ENCODE measurements around the gene GSE1. TPM values are rescaled to one million over a fixed set of nuclear protein-coding genes. Genes with fewer than 3 reads are reported as not detected.
A peak's percentile ranks its signal among the peaks of the same experiment; 100 is the strongest.

Gene GSE1
- total and polyA plus RNA-seq, 2 donors from 2014 or later = 9.5 to 92.8 TPM

- no peak for FAIRE-seq
- intact Hi-C loops (cut with DNase I) = no loop called here
- Histone ChIP-seq H3K36me3 (ENCODE audit: control insufficient read depth in 2 of 3, insufficient read depth in 3 of 3, low read length in 3 of 3) (peaks cover 0 to 6% (median 0%) of the 10 kb centered on the region in 3 donors), H3K27me3 (ENCODE audit: control insufficient read depth, insufficient read depth, low read length) (no peaks in the 10 kb centered on the region), H3K4me3 (ENCODE audit: low read length in 3 of 3) (no peak overlapping the region), H3K27ac (ENCODE audit: low read depth in 2 of 2, low read length in 2 of 2) (no peak overlapping the region), H3K4me1 (ENCODE audit: control insufficient read depth in 2 of 3, insufficient read depth in 2 of 3, low read depth in 1 of 3, low read length in 3 of 3) (peaks cover 0 to 18% (median 3%) of the 10 kb centered on the region in 3 donors), H3K9me3 (ENCODE audit: control insufficient read depth in 2 of 3, insufficient read depth in 1 of 3, low read length in 3 of 3) (no peaks in the 10 kb centered on the region), H3K9ac (ENCODE audit: low read length in 3 of 3) (no peak overlapping the region)
- peak in 1 of 5 donors; percentile 60 for DNase-seq
- no peak for TF ChIP-seq CTCF (IDR thresholded peaks at IDR 0.05; ENCODE audit: borderline replicate concordance, extremely low read depth, insufficient read depth)
Measured at GRCh38 chr16:85648070-85648714, 35.1 kb downstream of the GSE1 start.

- intact Hi-C loops (cut with DNase I) = no loop called here
- Histone ChIP-seq H3K36me3 (ENCODE audit: control insufficient read depth in 2 of 3, insufficient read depth in 3 of 3, low read length in 3 of 3) (peaks cover 0 to 6% (median under 1%) of the 10 kb centered on the region in 3 donors), H3K27me3 (ENCODE audit: control insufficient read depth, insufficient read depth, low read length) (no peaks in the 10 kb centered on the region), H3K27ac (ENCODE audit: low read depth in 2 of 2, low read length in 2 of 2) (no peak overlapping the region), H3K9ac (ENCODE audit: low read length in 3 of 3) (no peak overlapping the region), H3K9me3 (ENCODE audit: control insufficient read depth in 2 of 3, insufficient read depth in 1 of 3, low read length in 3 of 3) (no peaks in the 10 kb centered on the region), H3K4me3 (ENCODE audit: low read length in 3 of 3) (no peak overlapping the region), H3K4me1 (ENCODE audit: control insufficient read depth in 2 of 3, insufficient read depth in 2 of 3, low read depth in 1 of 3, low read length in 3 of 3) (peaks cover 0 to 24% (median 3%) of the 10 kb centered on the region in 3 donors)
- TF ChIP-seq CTCF (IDR thresholded peaks at IDR 0.05; ENCODE audit: borderline replicate concordance, extremely low read depth, insufficient read depth) = no peak
- FAIRE-seq (no peak), DNase-seq (peak in 1 of 5 donors; percentile 53)
Measured at GRCh38 chr16:85648805-85649204, 35.7 kb downstream of the GSE1 start.

- no peak for FAIRE-seq
- DNase-seq = peak in 2 of 5 donors; percentile 59 to 62
- no peaks in the 10 kb centered on the region for H3K9me3 ChIP-seq (ENCODE audit: control insufficient read depth in 2 of 3, insufficient read depth in 1 of 3, low read length in 3 of 3)
- H3K27me3 ChIP-seq (ENCODE audit: control insufficient read depth, insufficient read depth, low read length) = no peaks in the 10 kb centered on the region
- no peak overlapping the region for H3K4me3 ChIP-seq (ENCODE audit: low read length in 3 of 3)
- TF ChIP-seq CTCF (IDR thresholded peaks at IDR 0.05; ENCODE audit: borderline replicate concordance, extremely low read depth, insufficient read depth) = no peak
- intact Hi-C loops (cut with DNase I) = no loop called here
- H3K9ac ChIP-seq (ENCODE audit: low read length in 3 of 3) = no peak overlapping the region
- peaks cover 0 to 24% (median 3%) of the 10 kb centered on the region in 3 donors for H3K4me1 ChIP-seq (ENCODE audit: control insufficient read depth in 2 of 3, insufficient read depth in 2 of 3, low read depth in 1 of 3, low read length in 3 of 3)
- no peak overlapping the region for H3K27ac ChIP-seq (ENCODE audit: low read depth in 2 of 2, low read length in 2 of 2)
- H3K36me3 ChIP-seq (ENCODE audit: control insufficient read depth in 2 of 3, insufficient read depth in 3 of 3, low read length in 3 of 3) = peaks cover 0 to 6% (median 6%) of the 10 kb centered on the region in 3 donors
Measured at GRCh38 chr16:85649411-85650134, 36.5 kb downstream of the GSE1 start.

Data from kidney (tissue), 14 donors.